Trophoblast cell (in vitro differentiated cells and primary cell): ENCODE results near the gene KRTAP10-9.
"Not testable (repeated sequence)": the region's sequence is repeated elsewhere in the genome, so short reads cannot be mapped to it uniquely, and the experiment has no call there.

ENCODE experiments used
- DNase-seq, 2 donors: peaks; one replicate each; pipeline ENCODE4 v3.0.0-alpha.2; 2016
- H2AFZ ChIP-seq: 2 replicates; pipeline ENCODE4 v1.6.1; 2013; ENCODE audit warnings: low read length, moderate library complexity, mild to moderate bottlenecking; ENCODE audit not compliant: insufficient read depth, poor library complexity
- H2AK5ac ChIP-seq: 2 replicates; pipeline ENCODE4 v1.6.1; 2013; ENCODE audit warnings: mild to moderate bottlenecking, low read length
- H2BK120ac ChIP-seq: 2 replicates; pipeline ENCODE4 v1.6.1; 2013; ENCODE audit warnings: low read length, mild to moderate bottlenecking, moderate library complexity; ENCODE audit not compliant: insufficient read depth, poor library complexity
- H2BK12ac ChIP-seq: 2 replicates; pipeline ENCODE4 v1.6.1; 2013; ENCODE audit warnings: mild to moderate bottlenecking, low read length, moderate library complexity
- H2BK5ac ChIP-seq: 2 replicates; pipeline ENCODE4 v1.6.1; 2013; ENCODE audit warnings: low read length, low read depth, moderate library complexity, mild to moderate bottlenecking; ENCODE audit not compliant: poor library complexity
- H3K14ac ChIP-seq: 2 replicates; pipeline ENCODE4 v1.6.1; 2013; ENCODE audit warnings: mild to moderate bottlenecking, low read length
- H3K18ac ChIP-seq: 2 replicates; pipeline ENCODE4 v1.6.1; 2013; ENCODE audit warnings: mild to moderate bottlenecking, low read length
- H3K23ac ChIP-seq: 2 replicates; pipeline ENCODE4 v1.6.1; 2013; ENCODE audit warnings: low read length
- H3K27ac ChIP-seq: 2 replicates; pipeline ENCODE4 v1.5.1; 2013; ENCODE audit warnings: low read depth, mild to moderate bottlenecking, inconsistent platforms, low read length, moderate library complexity
- H3K27me3 ChIP-seq: 2 replicates; pipeline ENCODE4 v1.6.1; 2013; ENCODE audit warnings: inconsistent platforms, mild to moderate bottlenecking, low read length, moderate library complexity; ENCODE audit not compliant: insufficient read depth
- H3K36me3 ChIP-seq, 2 experiments: 1 replicate in 1 of 2; 2 replicates in 1 of 2; pipeline ENCODE4 v1.6.1; 2013; ENCODE audit warnings: low read length in 2 of 2, mild to moderate bottlenecking in 2 of 2, moderate library complexity in 1 of 2; ENCODE audit not compliant: insufficient read depth in 2 of 2, control insufficient read depth in 1 of 2
- H3K4ac ChIP-seq: 2 replicates; pipeline ENCODE4 v1.6.1; 2013; ENCODE audit warnings: low read depth, mild to moderate bottlenecking, low read length, moderate library complexity
- H3K4me1 ChIP-seq, 2 experiments: 1 replicate in 1 of 2; 2 replicates in 1 of 2; pipeline ENCODE4 v1.6.1; 2013; ENCODE audit warnings: low read length in 2 of 2, mild to moderate bottlenecking in 2 of 2, moderate library complexity in 1 of 2; ENCODE audit not compliant: insufficient read depth in 2 of 2, control insufficient read depth in 1 of 2
- H3K4me2 ChIP-seq: 2 replicates; pipeline ENCODE4 v1.6.1; 2013; ENCODE audit warnings: inconsistent platforms, mild to moderate bottlenecking, low read length, moderate library complexity
- H3K4me3 ChIP-seq: 2 replicates; pipeline ENCODE4 v1.5.1; 2013; ENCODE audit warnings: mild to moderate bottlenecking, low read depth, low read length, inconsistent platforms
- H3K79me1 ChIP-seq: one replicate; pipeline ENCODE4 v1.6.1; 2013; ENCODE audit warnings: low read length
- H3K79me2 ChIP-seq: 2 replicates; pipeline ENCODE4 v1.6.1; 2013; ENCODE audit warnings: low read length, mild to moderate bottlenecking; ENCODE audit not compliant: control insufficient read depth, insufficient read depth, poor library complexity
- H3K9ac ChIP-seq: 2 replicates; pipeline ENCODE4 v1.6.1; 2013; ENCODE audit warnings: mild to moderate bottlenecking, low read length
- H3K9me3 ChIP-seq: 2 replicates; pipeline ENCODE4 v1.6.1; 2013; ENCODE audit warnings: low read depth, mild to moderate bottlenecking, control low read depth, inconsistent platforms, low read length; ENCODE audit not compliant: insufficient read depth
- H4K12ac ChIP-seq: 2 replicates; pipeline ENCODE4 v1.6.1; 2013; ENCODE audit warnings: low read depth, mild to moderate bottlenecking, low read length, moderate library complexity
- H4K8ac ChIP-seq: 2 replicates; pipeline ENCODE4 v1.6.1; 2013; ENCODE audit warnings: low read depth, mild to moderate bottlenecking, low read length, moderate library complexity
- H4K91ac ChIP-seq: one replicate; pipeline ENCODE4 v1.6.1; 2013; ENCODE audit warnings: low read depth, mild to moderate bottlenecking, low read length, moderate library complexity
- WGBS: extraction: QIAGEN DNeasy Blood & Tissue Kit; methylation state at CpG from one replicate; pipeline ENCODE4 v1.1.7; 2013; ENCODE audit warnings: missing lambda C conversion rate; ENCODE audit not compliant: insufficient read length, insufficient coverage; ENCODE audit errors: extremely low coverage; 5-methylcytosine and 5-hydroxymethylcytosine counted together

Gene KRTAP10-9

DNA sequence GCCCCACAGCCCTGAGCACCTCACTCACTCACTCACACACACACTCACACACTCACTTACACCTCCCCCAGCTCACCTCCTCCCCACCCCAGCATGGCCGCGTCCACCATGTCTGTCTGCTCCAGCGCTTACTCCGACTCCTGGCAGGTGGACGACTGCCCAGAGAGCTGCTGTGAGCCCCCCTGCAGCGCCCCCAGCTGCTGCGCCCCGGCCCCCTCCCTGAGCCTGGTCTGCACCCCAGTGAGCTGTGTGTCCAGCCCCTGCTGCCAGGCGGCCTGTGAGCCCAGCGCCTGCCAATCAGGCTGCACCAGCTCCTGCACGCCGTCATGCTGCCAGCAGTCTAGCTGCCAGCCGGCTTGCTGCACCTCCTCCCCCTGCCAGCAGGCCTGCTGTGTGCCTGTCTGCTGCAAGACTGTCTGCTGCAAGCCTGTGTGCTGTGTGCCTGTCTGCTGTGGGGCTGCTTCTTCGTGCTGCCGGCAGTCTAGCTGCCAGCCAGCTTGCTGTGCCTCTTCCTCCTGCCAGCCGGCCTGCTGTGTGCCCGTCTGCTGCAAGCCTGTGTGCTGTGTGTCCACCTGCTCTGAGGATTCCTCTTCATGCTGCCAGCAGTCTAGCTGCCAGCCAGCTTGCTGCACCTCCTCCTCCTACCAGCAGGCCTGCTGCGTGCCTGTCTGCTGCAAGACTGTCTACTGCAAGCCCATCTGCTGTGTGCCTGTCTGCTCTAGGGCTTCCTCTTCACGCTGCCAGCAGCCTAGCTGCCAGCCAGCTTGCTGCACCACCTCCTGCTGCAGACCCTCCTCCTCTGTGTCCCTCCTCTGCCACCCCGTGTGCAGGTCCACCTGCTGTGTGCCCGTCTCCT is 19.7 kb downstream of the KRTAP10-9 start, which contains the start of gene KRTAP10-11:
Gene KRTAP10-11 (plus strand): TSS at position 49 of the 856 bp plus-strand sequence. CDS start 45 bp downstream, at position 94.
- not testable (repeated sequence) for H3K36me3 ChIP-seq, H3K4me1 ChIP-seq, H3K27me3 ChIP-seq, H3K18ac ChIP-seq, H3K4me2 ChIP-seq, H3K4ac ChIP-seq, H2AFZ ChIP-seq, H2BK12ac ChIP-seq, H3K23ac ChIP-seq, H2AK5ac ChIP-seq, H3K79me1 ChIP-seq, H3K9me3 ChIP-seq, H3K9ac ChIP-seq, H3K27ac ChIP-seq, H4K8ac ChIP-seq, H3K79me2 ChIP-seq, DNase-seq, H2BK120ac ChIP-seq, H2BK5ac ChIP-seq, H4K91ac ChIP-seq, H3K4me3 ChIP-seq, H3K14ac ChIP-seq, H4K12ac ChIP-seq
- WGBS: no CpG with 5 or more reads among the region's 21 CpGs

- Histone ChIP-seq H4K12ac (no peak overlapping the region), H2AFZ (no peak overlapping the region), H3K79me1 (no peaks in the 10 kb centered on the region), H2BK120ac (no peak overlapping the region), H2BK12ac (no peak overlapping the region), H3K79me2 (no peaks in the 10 kb centered on the region), H3K18ac (no peak overlapping the region), H3K4me3 (no peak overlapping the region), H3K36me3 (no peaks in the 10 kb centered on the region), H3K14ac (no peak overlapping the region), H2BK5ac (no peak overlapping the region), H2AK5ac (no peak overlapping the region), H4K8ac (no peak overlapping the region), H3K4me2 (no peak overlapping the region), H3K27ac (no peak overlapping the region), H3K9ac (no peak overlapping the region), H3K23ac (no peak overlapping the region), H3K4ac (no peak overlapping the region), H3K4me1 (no peaks in the 10 kb centered on the region), H4K91ac (no peak overlapping the region), H3K27me3 (no peaks in the 10 kb centered on the region), H3K9me3 (peaks cover 5% of the 10 kb centered on the region)
- no CpG with 5 or more reads among the region's 8 CpGs for WGBS
- DNase-seq: no peak
Measured at GRCh38 chr21:44647222-44647552, 20.3 kb downstream of the KRTAP10-9 start.

DNA sequence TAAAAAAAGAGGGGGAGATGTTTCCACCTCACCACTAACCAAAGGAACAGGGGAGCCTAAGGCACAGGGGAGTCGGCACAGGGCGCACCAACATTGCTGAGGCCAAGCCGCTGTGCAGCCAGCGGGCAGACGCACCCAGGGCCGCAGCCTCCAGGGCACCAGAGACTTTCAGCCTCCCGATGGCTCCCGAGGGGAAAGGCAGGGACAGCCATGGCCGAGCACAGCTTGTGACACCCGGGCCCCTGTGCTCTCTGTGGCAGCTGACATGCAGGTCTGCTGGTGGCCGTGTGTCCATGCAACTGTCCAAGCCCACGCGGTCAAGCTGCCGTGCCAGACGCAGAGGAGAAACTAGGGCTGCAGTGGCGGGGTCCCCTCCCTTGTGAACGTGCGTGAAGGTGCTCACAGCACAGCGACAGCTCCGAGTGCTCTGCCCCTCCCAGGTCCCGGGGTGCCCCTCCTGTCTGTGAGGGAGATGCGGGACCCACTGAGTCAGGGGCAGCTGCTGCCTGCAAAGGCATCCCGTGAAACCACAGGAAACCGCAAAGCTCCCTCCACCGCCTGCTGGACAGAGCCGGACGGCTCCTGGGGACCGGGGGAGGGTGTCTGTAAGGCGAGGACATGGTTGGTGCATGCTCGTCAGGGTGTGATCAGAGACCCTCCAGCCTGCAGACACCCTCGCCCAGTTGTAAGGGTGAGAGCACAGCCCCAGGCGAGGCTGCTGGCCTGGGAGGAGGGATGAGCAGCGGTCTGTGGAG is 21.8 kb downstream of the KRTAP10-9 start:
- no peak overlapping the region for H3K4me3 ChIP-seq
- H3K9me3 ChIP-seq: peaks cover 7% of the 10 kb centered on the region
- no peak overlapping the region for H3K27ac ChIP-seq
- H3K79me2 ChIP-seq: no peaks in the 10 kb centered on the region
- no peaks in the 10 kb centered on the region for H3K79me1 ChIP-seq
- H4K91ac ChIP-seq: no peak overlapping the region
- no peak overlapping the region for H4K12ac ChIP-seq
- no peak overlapping the region for H2BK12ac ChIP-seq
- H3K18ac ChIP-seq: no peak overlapping the region
- no peak overlapping the region for H3K4ac ChIP-seq
- H3K14ac ChIP-seq: no peak overlapping the region
- H2AK5ac ChIP-seq: no peak overlapping the region
- no peak overlapping the region for H4K8ac ChIP-seq
- no peak overlapping the region for H2AFZ ChIP-seq
- no peak overlapping the region for H2BK5ac ChIP-seq
- H3K23ac ChIP-seq: no peak overlapping the region
- H3K4me2 ChIP-seq: no peak overlapping the region
- no peak for DNase-seq
- H3K36me3 ChIP-seq: no peaks in the 10 kb centered on the region
- H2BK120ac ChIP-seq: no peak overlapping the region
- no peaks in the 10 kb centered on the region for H3K4me1 ChIP-seq
- no CpG with 5 or more reads among the region's 33 CpGs for WGBS
- no peaks in the 10 kb centered on the region for H3K27me3 ChIP-seq
- no peak overlapping the region for H3K9ac ChIP-seq

GRCh38 chr21:44649521-44650100 is 22.7 kb downstream of the KRTAP10-9 start:
- no peak overlapping the region for H2AFZ ChIP-seq
- no peak overlapping the region for H3K4me3 ChIP-seq
- H4K91ac ChIP-seq: no peak overlapping the region
- H3K4me1 ChIP-seq: no peaks in the 10 kb centered on the region
- H3K27ac ChIP-seq: no peak overlapping the region
- no peak overlapping the region for H4K12ac ChIP-seq
- H3K79me2 ChIP-seq: no peaks in the 10 kb centered on the region
- H4K8ac ChIP-seq: no peak overlapping the region
- no peak overlapping the region for H3K23ac ChIP-seq
- H3K79me1 ChIP-seq: no peaks in the 10 kb centered on the region
- H2BK5ac ChIP-seq: no peak overlapping the region
- DNase-seq: no peak
- H3K9me3 ChIP-seq: peaks cover 7% of the 10 kb centered on the region
- no peaks in the 10 kb centered on the region for H3K27me3 ChIP-seq
- no CpG with 5 or more reads among the region's 18 CpGs for WGBS
- H3K36me3 ChIP-seq: no peaks in the 10 kb centered on the region
- H3K14ac ChIP-seq: no peak overlapping the region
- H3K18ac ChIP-seq: no peak overlapping the region
- no peak overlapping the region for H3K4me2 ChIP-seq
- H2AK5ac ChIP-seq: no peak overlapping the region
- H3K4ac ChIP-seq: no peak overlapping the region
- H3K9ac ChIP-seq: no peak overlapping the region
- no peak overlapping the region for H2BK12ac ChIP-seq
- H2BK120ac ChIP-seq: no peak overlapping the region
